Small intestine (tissue), 7 donors: ENCODE measurements around the gene GGN. TPM values are rescaled to one million over a fixed set of nuclear protein-coding genes. Genes with fewer than 3 reads are reported as not detected.
"Not testable (repeated sequence)": the region's sequence is repeated elsewhere in the genome, so short reads cannot be mapped to it uniquely, and the experiment has no call there.

Source experiments
- DNase-seq, 2 donors: peaks; one replicate each; pipeline versions ENCODE4 v3.0.0 to v3.0.0-alpha.2; 2013
- FAIRE-seq: peaks from 2 replicates; lab custom pipeline; 2012; peaks lifted over from hg19 to GRCh38; lab: Jason Lieb, UNC
- H3K27ac ChIP-seq, 3 donors: one replicate each; pipeline ENCODE4 v1.5.1; 2013; ENCODE audit warnings: low read length in 2 of 3, mild to moderate bottlenecking in 2 of 3, control low read depth in 1 of 3, inconsistent platforms in 1 of 3, low read depth in 1 of 3, moderate library complexity in 1 of 3
- H3K27me3 ChIP-seq, 3 donors: one replicate each; pipeline ENCODE4 v1.6.1; 2013; ENCODE audit warnings: low read length in 3 of 3, inconsistent platforms in 1 of 3; ENCODE audit not compliant: control insufficient read depth in 3 of 3, insufficient read depth in 3 of 3
- H3K36me3 ChIP-seq, 3 donors: one replicate each; pipeline ENCODE4 v1.6.1; 2013; ENCODE audit warnings: low read length in 3 of 3, inconsistent platforms in 1 of 3, low read depth in 1 of 3, mild to moderate bottlenecking in 1 of 3, moderate library complexity in 1 of 3; ENCODE audit not compliant: control insufficient read depth in 3 of 3, insufficient read depth in 2 of 3
- H3K4me1 ChIP-seq, 3 donors: one replicate each; pipeline ENCODE4 v1.6.1; 2013; ENCODE audit warnings: low read length in 2 of 3, inconsistent platforms in 1 of 3, low read depth in 1 of 3, mild to moderate bottlenecking in 1 of 3, moderate library complexity in 1 of 3; ENCODE audit not compliant: control insufficient read depth in 3 of 3, insufficient read depth in 2 of 3
- H3K4me3 ChIP-seq, 3 donors: one replicate each; pipeline ENCODE4 v1.5.1; 2013; ENCODE audit warnings: low read length in 3 of 3, control low read depth in 1 of 3, inconsistent platforms in 1 of 3, low read depth in 1 of 3, mild to moderate bottlenecking in 1 of 3, moderate library complexity in 1 of 3
- H3K9me3 ChIP-seq, 2 donors: one replicate each; pipeline ENCODE4 v1.6.1; 2013; ENCODE audit warnings: low read depth in 1 of 2, low read length in 1 of 2; ENCODE audit not compliant: control insufficient read depth in 2 of 2, insufficient read depth in 1 of 2
- WGBS, 3 donors: extraction: QIAGEN DNeasy Blood & Tissue Kit; methylation state at CpG; one replicate each; pipeline ENCODE4 v1.1.7; 2013; 5-methylcytosine and 5-hydroxymethylcytosine counted together
- polyA plus RNA-seq, 4 donors: library from polyadenylated mRNA; stranded (reverse) in 3 of 4; unstranded in 1 of 4; fragments of 200-250 nt in 3 of 4; fragments of 120-200 nt in 1 of 4; gene quantifications; one replicate each; pipeline versions ENCODE4 v1.2.1 to v1.2.3, GENCODE V29; 2013
- donor health status: healthy with polysubstance abuse.
- donor health status: control.
- donor health status: control.
- donor health status: Bipolar disorder and iron deficiency.
- donor health status: healthy.

The GGN gene
- polyA plus RNA-seq, 4 donors: 1.7 to 16.1 (median 8.2) TPM

DNA sequence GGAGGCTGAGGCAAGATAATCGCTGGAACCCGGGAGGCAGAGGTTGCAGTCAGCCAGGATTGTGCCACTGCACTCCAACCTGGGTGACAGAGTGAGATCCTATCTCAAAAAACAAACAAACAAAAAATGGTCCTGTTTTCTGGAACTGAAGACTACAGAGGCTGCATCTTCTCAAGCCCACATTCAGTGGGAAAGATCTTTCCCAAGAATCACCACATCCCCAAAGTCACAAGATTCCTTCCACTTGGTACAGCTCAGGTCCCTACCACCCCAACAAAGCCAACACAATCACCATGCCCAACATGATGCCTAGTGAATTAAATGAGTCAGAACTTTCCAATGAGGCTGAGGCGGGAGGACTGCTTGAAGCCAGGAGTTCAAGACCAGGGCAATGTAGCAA is 37.0 kb downstream of the GGN start:
- DNase-seq (no peak), FAIRE-seq (no peak)
- Histone ChIP-seq H3K27ac (no peak overlapping the region), H3K9me3 (no peaks in the 10 kb centered on the region), H3K4me1 (no peaks in the 10 kb centered on the region), H3K36me3 (peaks cover 0 to 4% (median 0%) of the 10 kb centered on the region in 3 donors), H3K27me3 (peaks cover 0 to 6% (median 0%) of the 10 kb centered on the region in 3 donors), H3K4me3 (no peak overlapping the region)
- 71 to 82% (median 74%) methylated on average over 3 of the region's 3 CpGs for WGBS, 3 donors

DNA sequence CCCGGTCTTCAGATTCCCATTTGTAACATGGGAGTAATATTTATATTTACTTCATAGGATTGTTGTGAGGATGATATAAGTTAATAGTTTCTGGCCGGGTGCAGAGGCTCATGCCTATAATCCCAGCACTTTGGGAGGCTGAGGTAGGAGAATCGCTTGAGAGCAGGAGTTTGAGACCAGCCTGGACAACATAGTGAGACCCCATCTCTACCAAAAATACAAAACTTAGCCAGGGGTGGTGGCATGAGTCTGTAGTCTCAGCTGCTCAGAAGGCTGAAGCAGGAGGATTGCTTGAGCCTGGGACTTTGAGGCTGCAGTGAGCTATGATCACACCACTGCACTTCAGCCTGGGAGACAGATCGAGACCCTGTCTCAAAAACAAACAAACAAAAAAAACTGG is 41.0 kb downstream of the GGN start:
- Histone ChIP-seq H3K36me3 (peaks cover 0 to 21% (median 0%) of the 10 kb centered on the region in 3 donors), H3K4me3 (no peak overlapping the region), H3K9me3 (no peaks in the 10 kb centered on the region), H3K27me3 (no peaks in the 10 kb centered on the region), H3K27ac (no peak overlapping the region), H3K4me1 (no peaks in the 10 kb centered on the region)
- FAIRE-seq (no peak), DNase-seq (no peak)
- 72 to 79% (median 75%) methylated on average over 4 of the region's 4 CpGs for WGBS, 3 donors

DNA sequence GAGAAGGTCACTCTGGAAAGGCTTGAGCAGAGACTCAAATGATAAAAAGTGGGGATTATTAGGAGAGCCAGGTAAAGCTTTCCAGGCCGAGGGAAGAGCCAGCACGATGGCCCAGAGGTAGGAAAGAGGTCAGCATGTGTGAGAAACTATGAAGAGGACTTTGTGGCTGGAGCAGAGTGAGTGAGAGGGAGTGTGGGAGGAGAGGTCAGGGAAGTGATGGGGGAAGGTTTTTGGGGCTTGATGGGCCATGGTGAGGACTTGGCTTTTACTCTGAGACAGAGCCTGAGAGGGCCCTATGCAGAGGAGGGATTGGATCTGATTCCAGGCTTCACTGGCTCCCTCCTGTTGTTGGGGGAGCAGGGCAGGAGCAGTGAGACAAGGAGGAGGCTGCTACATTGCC is 46.9 kb downstream of the GGN start:
- no peak for DNase-seq
- Histone ChIP-seq H3K27ac (no peak overlapping the region), H3K4me3 (no peak overlapping the region), H3K27me3 (no peaks in the 10 kb centered on the region), H3K9me3 (no peaks in the 10 kb centered on the region), H3K4me1 (peaks cover 0 to 7% (median 0%) of the 10 kb centered on the region in 3 donors), H3K36me3 (peaks cover 0 to 28% (median 0%) of the 10 kb centered on the region in 3 donors)
- FAIRE-seq: no peak
- 86 to 97% (median 89%) methylated on average over 2 of the region's 2 CpGs for WGBS, 3 donors

DNA sequence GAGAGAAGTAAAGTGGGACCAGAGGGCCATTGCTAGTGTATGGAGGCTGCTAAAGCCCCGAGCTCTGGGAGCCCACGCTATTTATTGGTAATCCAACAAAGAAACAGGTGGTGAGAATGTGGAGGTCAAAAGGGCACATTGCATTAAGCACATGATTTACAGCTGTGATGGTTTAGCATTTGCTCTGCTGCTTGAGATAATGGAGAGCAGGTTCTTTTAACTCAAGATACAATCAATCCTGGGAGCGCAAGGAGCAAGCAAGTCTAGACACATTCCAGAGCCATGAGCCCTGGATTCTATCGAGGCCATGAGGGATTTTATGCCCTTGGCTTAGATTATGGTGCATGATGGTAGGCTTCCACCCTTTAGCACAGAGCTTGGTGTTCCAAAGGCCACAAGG is 48.8 kb downstream of the GGN start:
- Histone ChIP-seq H3K27ac (peak overlapping the region in 1 of 3 donors; percentile 33), H3K36me3 (peaks cover 0 to 18% (median 0%) of the 10 kb centered on the region in 3 donors)
- H3K9me3 ChIP-seq, FAIRE-seq, H3K4me1 ChIP-seq, H3K27me3 ChIP-seq, H3K4me3 ChIP-seq: not testable (repeated sequence)
- WGBS, 3 donors: 22 to 48% (median 40%) methylated on average over 4 of the region's 4 CpGs
- DNase-seq: peak; percentile 48 to 54

DNA sequence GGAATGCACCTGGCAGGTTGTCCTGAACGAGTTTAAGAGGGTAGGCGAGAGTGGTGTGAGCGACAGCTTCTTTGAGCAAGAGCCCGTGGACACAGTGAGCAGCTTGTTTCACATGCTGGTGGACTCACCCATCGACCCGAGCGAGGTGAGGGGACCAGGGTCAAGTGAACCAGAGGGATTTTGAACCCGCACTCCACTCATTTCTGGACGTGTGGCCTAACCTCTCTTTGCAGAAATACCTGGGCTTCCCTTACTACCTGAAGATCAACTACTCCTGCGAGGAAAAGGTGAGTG is 50.5 kb downstream of the GGN start:
- no peak for DNase-seq
- 51 to 64% (median 58%) methylated on average over 10 of the region's 10 CpGs for WGBS, 3 donors
- FAIRE-seq: no peak
- Histone ChIP-seq H3K9me3 (no peaks in the 10 kb centered on the region), H3K27ac (peak overlapping the region; percentile 7 to 97 (median 38)), H3K4me3 (peak overlapping the region in 2 of 3 donors; percentile 24 to 70), H3K27me3 (no peaks in the 10 kb centered on the region), H3K36me3 (peaks cover 0 to 10% (median 0%) of the 10 kb centered on the region in 3 donors), H3K4me1 (peaks cover 0 to 7% (median 0%) of the 10 kb centered on the region in 3 donors)

DNA sequence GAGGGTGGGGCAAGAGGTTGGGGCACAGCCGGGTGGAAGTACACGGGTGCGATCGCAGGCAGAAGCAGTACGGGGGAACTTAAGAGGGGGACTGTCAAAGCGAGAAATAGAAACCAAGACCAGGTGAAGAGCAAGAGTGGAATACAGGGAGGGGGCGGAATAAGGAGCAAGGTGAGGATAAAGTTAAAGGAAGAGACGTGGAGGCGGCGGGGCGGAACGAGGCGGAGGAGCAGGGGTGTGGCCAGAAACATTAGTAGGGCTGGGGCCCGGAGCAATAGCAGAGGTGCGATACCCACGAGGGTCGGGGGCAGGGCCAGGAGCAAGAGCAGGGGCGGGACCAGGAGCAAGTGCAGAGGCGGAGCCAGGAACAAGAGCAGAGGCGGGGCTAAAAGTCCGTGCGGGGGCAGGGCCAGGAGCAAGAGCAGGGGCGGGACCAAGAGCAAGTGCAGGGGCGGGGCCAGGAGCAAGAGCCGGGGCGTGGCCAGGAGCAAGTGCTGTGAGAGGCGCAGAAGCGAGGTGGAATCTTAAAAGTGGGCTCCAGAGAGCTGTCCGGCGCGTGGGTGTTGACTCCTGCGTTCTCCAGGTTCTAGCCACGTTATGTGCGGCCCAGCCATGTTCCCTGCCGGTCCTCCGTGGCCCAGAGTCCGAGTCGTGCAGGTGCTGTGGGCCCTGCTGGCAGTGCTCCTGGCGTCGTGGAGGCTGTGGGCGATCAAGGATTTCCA is 51.0 kb downstream of the GGN start:
- Histone ChIP-seq H3K4me1 (peaks cover 0 to 7% (median 0%) of the 10 kb centered on the region in 3 donors), H3K27me3 (no peaks in the 10 kb centered on the region), H3K36me3 (peaks cover 0 to 10% (median 0%) of the 10 kb centered on the region in 3 donors), H3K4me3 (peak overlapping the region; percentile 61 to 70 (median 65)), H3K9me3 (no peaks in the 10 kb centered on the region), H3K27ac (peak overlapping the region; percentile 96 to 99 (median 97))
- DNase-seq (peak; percentile 98), FAIRE-seq (peak; percentile 47)
- WGBS, 3 donors: 1 to 5% (median 4%) methylated on average over 34 to 41 of the region's 41 CpGs

DNA sequence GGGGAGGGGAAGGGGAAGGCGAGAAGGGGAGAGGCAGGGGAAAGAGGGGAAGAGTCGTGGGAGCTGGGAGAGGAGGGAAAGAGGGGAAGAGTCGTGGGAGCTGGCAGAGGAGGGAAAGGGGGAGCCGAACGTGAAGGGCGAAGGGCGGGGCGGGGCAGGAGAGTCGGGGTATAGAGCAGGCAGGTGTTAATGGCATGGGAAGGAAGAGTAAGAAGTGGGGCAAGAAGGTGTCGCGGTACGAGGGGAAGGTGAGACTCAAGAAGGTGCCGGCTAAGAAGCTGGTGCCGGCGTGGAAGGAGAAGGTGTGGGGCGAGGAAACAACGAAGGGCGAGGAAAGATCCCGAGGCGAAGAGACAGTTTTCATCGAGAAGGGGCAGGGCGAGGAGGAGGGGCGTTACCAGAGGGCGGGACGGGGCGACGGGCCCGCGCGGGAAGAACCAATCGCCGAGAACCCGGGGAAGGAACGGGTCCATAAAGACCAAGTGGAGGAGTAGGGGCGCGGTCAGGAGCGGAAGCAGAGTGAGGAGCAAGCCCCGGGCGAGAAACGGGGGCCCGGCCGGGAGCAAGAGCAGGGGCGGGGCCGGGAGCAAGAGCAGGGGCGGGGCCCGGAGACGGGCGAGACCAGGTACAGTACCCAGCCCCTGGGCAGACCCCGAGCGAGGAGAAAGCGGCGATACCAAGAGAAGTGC is 51.7 kb downstream of the GGN start:
- H3K4me3 ChIP-seq: peak overlapping the region; percentile 61 to 70 (median 65)
- DNase-seq (peak; percentile 97 to 98), FAIRE-seq (no peak)
- H3K9me3 ChIP-seq: no peaks in the 10 kb centered on the region
- H3K4me1 ChIP-seq: peaks cover 0 to 7% (median 0%) of the 10 kb centered on the region in 3 donors
- H3K36me3 ChIP-seq: peaks cover 0 to 7% (median 0%) of the 10 kb centered on the region in 3 donors
- 0 to 1% (median 1%) methylated on average over 48 to 52 of the region's 52 CpGs for WGBS, 3 donors
- peak overlapping the region; percentile 96 to 99 (median 97) for H3K27ac ChIP-seq
- no peaks in the 10 kb centered on the region for H3K27me3 ChIP-seq
